Stimulated activated CD4-positive, alpha-beta T cell treated with anti-CD3 and anti-CD28 coated beads, Interleukin-12 subunit alpha, Interleukin-12 subunit beta, amount 100 ng/mL, for 24 hours (primary cell): Measurements from ENCODE around the gene ARL16.

ENCODE experiments used
- DNase-seq, 2 experiments: peaks; one replicate each; pipeline ENCODE4 v3.0.0-alpha.2; 2020; ENCODE audit warnings: low read depth in 2 of 2

The ARL16 gene, protein sequence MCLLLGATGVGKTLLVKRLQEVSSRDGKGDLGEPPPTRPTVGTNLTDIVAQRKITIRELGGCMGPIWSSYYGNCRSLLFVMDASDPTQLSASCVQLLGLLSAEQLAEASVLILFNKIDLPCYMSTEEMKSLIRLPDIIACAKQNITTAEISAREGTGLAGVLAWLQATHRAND

DNA sequence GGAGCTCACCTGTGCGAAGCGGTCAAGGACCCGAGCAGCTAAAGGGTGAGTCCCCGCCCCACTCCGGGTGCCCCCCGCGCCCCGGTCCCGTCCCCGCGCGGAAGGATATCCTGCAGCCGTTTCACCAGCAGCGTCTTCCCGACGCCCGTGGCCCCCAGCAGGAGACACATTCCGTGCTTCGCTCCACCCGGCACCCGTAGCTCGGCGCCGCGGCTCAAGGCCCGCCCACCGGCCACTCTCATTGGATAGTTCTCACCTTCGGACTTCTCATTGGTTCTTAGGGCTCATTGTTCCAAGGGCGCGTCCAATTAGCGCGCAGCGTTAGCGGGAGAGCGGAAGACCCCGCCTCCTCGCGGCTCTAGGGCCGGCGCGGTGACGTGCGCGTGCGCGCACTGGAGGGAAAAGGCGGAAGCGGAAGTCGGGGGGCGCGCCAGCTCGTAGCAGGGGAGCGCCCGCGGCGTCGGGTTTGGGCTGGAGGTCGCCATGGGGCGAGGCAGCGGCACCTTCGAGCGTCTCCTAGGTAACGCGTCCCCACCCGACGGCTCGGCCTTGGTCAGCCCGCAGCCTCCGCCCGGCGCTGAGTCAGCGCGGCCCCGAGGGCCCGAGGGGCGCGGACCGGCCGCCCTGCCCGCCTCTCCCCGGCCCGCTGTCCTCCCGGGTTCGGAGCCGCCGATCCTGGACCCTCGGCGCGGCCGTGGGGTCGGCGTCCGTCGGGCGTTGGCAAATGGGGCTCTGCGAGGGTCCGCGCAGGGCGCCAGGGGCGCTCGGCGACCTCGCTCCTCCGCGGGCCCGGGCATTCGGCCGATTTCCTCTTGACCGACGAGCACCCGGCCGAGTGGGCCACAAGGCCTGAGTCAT, at the start of gene ARL16, which contains the start of gene HGS:
Gene ARL16, minus strand, starts transcription at position 214 of the 858 bp plus-strand sequence. Its CDS starts 44 bp downstream, at position 170.
Gene HGS, plus strand, starts transcription at position 428 of the 858 bp plus-strand sequence. Its CDS starts 56 bp downstream, at position 484.
- DNase-seq = peak; percentile 97

DNA sequence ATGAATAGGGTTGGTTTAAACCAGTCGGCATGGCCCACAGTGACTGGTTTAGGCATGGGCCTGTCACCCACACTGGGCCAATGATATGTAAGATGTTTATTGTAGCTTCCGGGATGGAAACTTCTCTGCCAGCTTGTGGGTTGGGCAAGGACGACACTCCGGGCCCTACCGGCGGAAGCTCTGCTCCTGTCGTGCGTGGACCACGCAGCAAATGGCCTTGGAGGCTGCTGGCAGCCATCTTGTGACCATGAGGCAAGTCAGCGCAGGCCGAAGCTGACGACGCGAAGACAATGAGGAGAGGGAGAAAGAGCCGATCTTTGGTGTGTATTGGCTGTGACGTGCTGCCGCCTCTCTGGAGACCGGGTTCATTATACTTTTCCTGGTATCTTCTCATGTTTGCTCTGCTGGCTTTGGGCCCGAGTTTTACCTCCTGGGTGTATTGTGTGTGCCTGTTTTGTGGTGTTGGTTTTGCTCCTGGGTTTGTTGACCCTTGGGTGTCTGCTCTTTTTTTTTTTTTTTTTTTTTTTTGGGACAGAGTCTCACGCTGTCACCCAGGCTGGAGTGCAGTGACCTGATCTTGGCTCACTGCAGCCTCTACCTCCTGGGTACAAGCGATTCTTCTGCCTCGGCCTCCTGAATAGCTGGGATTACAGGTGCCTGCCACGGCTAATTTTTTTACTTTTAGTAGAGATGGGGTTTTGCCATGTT, 43.9 kb upstream of the ARL16 start:
- DNase-seq = no peak

GRCh38 chr17:81726004-81726403, 42.4 kb upstream of the ARL16 start:
- DNase-seq = no peak

DNA sequence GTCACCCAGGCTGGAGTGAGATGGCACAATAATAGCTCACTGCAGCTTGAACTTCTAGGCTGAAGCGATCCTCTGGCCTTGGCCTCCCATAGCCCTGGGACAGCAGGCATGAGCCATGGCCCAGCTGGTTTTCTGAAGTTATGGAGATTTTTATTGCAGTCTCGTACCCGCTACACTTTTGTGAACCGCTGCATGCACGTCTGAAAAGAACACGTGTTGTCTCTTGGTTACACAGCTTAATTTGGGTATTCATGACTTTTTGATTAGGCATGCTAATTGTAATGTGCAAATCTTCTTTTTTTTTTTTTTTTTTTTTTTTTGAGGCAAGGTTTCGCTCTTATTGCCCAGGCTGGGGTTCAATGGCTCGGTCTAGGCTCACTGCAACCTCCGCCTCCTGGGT, 41.8 kb upstream of the ARL16 start:
- DNase-seq = no peak

DNA sequence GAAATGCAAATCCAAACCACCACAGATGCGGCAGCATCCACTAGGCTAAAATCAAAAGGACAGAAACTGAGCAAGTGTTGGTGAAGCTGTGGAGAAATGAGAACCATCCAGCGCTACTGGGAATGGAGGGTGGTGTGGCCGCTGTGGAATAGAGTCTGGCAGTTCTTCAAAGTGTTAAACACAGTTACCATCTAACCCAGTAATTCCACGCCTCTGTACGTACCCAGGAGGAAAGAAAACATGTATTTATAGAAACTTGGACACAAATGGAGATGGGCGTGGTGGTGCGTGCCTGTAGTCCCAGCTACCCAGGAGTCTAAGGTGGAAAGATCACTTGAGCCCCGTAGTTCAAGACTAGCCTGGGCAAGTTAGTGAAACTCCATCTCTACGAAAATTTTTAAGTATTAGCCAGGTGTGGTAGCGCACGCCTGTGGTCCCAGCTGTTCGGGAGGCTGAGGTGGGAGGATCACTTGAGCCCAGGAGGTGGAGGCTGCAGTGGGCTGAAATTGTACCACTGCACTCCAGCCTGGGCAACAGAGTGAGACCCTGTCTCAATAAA, 40.1 kb upstream of the ARL16 start:
- DNase-seq = no peak

GRCh38 chr17:81722184-81723120, 38.9 kb upstream of the ARL16 start:
- no peak for DNase-seq

- DNase-seq = no peak
Measured at GRCh38 chr17:81720267-81721071, 36.9 kb upstream of the ARL16 start.

DNA sequence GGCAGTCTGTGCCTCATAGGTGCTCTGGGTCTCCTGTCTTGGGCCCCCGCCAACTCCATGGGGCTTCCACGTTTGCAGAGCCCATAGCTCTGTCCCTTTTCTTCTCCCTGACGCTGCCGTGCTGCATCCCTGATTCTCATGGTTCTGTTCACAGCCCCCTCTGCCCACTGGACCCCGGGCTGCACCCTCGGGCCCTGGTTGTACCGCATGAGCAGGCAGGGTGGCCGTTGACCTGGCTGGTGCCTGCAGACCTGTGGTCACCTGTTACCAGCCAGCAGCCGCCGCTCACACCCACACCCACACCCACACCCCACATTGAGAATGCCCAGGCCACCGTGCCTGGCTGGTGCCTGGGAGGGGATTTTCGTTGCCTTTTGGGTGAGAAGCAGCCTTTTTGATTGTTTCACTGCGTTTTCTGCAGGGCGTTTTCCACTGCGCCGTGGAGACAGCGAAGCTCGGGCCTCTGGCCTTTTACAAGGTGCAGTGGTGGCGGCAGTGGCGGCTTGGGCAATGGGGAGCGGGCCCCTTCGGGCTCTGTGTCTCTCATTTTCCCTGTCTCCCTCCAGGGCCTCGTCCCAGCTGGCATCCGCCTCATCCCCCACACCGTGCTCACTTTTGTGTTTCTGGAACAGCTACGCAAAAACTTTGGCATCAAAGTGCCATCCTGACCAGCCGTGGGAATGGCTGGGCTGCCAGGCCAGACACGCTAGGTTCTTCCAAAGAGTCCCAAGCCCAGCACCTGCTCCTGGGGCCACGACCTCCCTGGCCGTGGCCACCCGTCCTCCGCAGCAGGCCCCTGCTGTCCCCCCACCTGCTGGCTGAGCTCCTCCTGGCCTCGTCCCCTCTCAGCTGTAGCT, 36.0 kb upstream of the ARL16 start:
- no peak for DNase-seq

DNA sequence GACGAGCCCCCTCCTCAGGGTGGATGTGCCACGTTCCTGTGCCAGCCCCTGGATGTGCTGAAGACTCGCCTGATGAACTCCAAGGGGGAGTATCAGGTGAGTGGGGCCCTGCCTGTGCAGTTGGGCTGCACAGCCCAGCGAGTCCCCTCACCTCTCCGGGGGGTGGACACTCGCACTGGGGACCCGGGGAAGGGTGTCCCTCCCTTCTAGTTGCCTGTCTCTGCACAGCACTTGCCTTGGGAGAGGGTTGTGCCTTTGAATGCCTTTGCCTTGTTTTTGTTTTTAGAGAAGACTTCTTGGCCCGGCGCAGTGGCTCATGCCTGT, 34.1 kb upstream of the ARL16 start:
- DNase-seq = no peak

DNA sequence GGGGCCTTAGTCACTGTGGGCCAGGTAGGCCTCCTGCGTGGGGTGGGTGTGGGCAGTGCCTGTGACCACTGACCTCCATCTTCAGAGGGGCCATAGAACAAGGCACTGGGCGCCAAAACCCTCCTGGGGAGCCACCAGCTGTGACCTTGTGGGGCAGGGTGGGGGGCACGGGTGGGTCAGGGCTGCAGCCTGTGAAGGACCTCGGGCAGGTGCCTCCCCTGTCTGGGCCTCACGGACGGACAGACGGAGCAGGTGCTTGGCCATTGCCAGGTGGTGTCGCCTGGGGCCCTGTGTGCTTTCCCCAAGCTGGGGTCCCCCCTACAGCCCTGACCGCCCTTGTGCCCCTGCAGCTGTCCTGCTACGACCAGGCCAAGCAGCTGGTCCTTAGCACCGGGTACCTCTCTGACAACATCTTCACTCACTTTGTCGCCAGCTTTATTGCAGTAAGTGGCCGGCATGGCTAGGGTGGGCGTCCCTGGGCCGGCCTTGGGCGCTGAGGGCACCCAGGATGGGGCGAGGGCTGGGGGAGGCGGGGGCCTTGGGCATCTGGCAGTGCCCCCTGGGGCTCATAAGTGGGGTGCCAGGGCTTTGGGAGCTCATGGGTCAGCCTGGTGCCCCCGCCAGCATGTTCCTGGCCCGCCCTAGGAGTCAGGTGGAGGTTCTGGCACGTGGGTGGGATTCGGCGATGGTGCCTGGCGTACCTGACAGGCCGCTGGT, 33.6 kb upstream of the ARL16 start:
- no peak for DNase-seq

- DNase-seq = no peak
Measured at GRCh38 chr17:81716674-81716996, 33.0 kb upstream of the ARL16 start.

GRCh38 chr17:81715872-81716673, 32.5 kb upstream of the ARL16 start:
- no peak for DNase-seq

GRCh38 chr17:81715107-81715871, 31.7 kb upstream of the ARL16 start:
- no peak for DNase-seq

- no peak for DNase-seq
Measured at GRCh38 chr17:81714412-81715106, 31.0 kb upstream of the ARL16 start.

DNA sequence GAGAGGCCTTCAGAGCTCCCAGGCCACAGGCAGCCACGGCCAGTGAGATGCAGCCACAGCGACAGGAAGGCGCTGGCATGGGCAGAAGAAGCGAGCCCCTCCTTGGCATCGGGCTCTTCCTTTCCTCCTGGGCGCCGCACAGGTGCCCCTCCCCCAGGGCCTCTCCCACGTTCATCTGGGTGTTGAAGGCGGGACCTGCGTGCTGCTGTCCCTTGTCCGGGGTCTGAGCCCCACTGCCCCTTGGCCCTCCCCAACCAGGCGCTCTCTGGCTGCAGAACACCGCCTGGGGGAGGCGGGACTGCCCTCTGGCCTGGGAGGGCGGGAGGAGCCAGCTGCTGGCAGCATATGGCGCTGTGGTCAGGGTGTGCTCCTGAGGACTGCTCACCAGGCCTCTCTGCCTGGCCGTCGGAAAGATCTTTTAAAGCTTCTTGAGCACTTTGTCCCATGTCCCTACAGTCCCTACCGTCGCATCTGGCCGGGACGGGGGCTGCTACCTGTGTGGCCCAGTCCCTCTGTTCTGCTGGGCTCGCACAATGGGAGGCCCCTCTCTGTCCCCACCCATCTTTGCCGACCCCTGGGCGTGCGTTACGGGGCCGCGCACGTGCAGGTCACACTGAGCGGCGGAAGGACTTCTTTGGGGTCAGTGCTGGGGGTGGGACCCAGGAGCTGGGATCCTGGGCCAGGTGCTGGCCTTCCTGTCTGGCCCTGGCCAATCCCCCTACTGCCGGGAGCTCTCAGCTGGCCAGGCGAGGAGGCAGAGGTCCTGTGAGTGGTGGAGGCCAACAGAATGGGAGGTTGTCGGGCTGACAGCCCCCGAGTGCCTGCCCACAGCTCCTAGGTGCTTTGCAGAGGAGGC, 30.2 kb upstream of the ARL16 start:
- DNase-seq = no peak
